NCI-H2196 treated with DMSO at 0.1 percent for 48 hours (cell line): Measurements from ENCODE around the gene GLDN.

ENCODE experiments used
- DNase-seq: peaks from one replicate; lab custom pipeline; 2025; ENCODE audit not compliant: unreplicated experiment; lab: John Stamatoyannopoulos, UW

Gene GLDN

GRCh38 chr15:51322621-51323296, 18.7 kb upstream of the GLDN start:
- DNase-seq = no peak

- no peak for DNase-seq
Observed at GRCh38 chr15:51323749-51324148, 17.7 kb upstream of the GLDN start.

DNA sequence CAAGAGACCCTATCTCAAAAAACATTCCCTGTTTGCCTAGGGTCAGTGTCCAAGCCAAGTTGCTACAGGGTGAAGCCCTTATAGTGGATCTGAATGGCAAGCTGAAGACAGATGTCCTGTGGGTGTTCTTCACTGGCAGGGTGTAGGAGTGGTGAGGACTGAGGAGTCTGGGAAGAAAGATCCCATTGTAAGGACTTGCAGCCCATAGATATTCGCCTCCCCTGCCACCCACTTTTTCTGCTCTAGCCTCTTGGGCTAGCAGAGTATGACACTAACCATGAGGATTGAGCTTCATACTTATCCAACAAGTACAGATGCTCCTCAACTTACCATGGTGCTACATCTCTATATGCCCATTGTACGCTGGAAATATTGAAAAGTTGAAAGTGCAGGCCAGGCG, 16.3 kb upstream of the GLDN start:
- DNase-seq = no peak

- DNase-seq = no peak
Observed at GRCh38 chr15:51327081-51327480, 14.4 kb upstream of the GLDN start.

DNA sequence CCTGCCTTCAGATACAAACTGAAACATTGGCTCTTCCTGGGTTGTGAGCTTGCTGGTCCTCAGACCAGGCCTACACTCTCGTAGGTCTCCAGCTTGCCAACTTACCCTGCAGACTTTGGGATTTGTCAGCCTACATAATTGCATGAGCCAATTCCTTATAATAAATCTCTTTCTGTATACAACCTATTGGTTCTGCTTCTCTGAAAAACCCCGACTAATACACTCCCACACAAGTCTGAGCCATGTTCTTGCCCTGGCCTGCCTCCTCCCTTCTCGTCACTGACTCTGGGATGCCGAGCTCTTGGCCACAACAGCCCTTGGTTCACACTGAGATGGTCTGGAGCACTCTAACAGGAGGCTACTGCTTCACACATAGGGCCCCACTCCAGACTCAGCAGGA, 12.5 kb upstream of the GLDN start:
- DNase-seq = no peak

GRCh38 chr15:51331141-51331540, 10.3 kb upstream of the GLDN start:
- no peak for DNase-seq

GRCh38 chr15:51332206-51333147, 9.0 kb upstream of the GLDN start:
- no peak for DNase-seq

DNA sequence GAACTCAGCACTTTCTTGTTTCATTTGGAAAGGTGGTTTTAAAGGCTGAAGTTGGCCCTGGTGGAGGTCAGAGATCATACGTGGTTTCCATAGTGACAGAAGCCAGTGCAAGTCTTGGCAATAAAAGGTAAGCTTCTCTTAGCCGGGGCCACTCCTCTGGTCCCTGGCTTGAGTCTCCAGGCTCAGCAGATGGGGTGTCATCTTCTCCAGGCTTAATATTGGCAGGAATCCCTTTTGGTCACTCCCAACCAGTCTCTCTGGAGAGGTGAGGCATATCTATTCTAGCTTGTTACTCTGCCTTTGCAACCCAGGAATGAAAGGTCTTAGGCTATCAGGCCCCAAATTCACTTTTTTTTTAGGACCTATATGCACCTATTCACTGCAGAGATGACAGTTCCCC, 7.9 kb upstream of the GLDN start:
- DNase-seq = no peak

DNA sequence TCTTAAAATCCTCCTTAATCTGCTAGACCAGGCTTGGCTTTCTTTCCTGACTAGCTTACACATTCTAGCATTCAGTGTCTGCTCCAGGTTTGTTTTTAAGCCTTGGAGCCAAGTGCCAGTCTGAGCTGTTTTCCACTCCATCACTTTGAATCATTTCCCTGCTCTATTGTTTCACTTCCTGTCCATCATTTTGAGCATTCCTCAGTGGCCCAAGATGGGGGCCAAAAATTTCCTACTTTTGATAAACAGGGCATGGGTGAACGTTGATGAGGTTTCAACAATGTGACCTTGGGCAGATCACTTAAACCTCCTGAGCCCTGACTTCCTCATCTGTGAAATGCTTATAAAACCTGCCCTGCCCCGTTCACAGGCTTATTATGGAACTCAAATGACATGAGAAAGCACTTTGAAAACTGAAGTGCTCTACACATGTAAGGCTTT, 7.4 kb upstream of the GLDN start:
- no peak for DNase-seq

- DNase-seq = no peak
Observed at GRCh38 chr15:51335087-51335486, 6.4 kb upstream of the GLDN start.

GRCh38 chr15:51335538-51336410, 5.7 kb upstream of the GLDN start:
- no peak for DNase-seq

DNA sequence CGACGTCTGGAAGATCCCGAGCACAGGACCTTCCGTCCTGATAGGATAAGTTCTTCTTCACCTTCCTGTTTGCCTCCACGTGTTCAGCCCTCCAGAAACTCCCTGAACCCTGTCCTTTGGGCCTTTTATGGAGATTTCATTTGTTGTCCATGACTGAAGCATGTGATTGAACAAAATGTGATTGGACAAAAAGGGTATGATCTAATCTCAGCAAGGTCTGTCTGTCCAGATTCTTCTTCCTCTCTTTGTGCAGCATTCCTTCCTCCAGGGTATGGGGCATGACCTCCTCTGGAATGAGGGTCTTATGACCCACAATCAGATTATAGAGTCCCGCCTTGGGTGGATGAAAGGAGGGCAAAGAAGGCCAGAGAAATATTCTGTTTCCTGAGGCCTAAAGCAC, 3.0 kb upstream of the GLDN start, which contains the start of gene CYP19A1:
CYP19A1 (minus strand) TSS at position 101 of the 400 bp plus-strand sequence. CDS start 95,684 bp downstream, outside the sequence.
- DNase-seq = no peak

GRCh38 chr15:51342227-51342999, 958 bp downstream of the GLDN start:
- no peak for DNase-seq

DNA sequence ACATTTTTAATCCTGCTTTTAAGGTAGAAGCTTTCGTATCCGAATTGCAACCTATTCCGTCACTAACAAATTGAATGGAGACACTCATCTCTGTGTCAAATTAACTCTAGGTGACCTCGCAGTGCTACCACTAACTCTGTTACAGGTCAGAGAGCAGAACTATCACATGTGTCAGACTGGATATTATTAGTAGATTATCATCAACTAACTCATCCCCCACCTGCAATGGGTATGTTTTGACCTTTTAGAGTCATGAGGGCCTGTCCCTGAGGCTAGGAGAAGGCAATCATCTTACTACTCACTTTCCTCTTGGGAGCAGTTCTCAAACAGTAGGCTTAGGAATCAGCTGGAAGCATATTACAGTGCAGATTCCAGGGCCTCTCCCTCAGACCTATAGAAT, 2.0 kb downstream of the GLDN start:
- no peak for DNase-seq

DNA sequence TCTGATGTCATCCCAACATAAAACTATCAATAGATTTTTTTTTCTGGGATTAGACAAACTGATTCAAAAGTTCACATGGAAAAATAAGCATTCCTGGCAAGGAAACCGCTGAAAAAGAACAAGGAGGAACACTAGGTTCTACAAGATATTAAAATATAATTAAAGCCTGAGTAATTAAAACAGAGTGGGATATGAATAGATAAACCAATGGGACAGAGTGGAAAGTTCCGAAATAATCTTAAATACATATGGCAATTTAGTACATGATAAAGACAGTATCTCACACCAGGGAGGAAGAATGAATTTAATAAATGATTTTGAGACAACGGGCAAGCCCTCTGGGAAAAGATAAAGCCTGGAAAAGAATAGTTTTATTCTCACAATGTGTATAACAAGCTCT, 4.7 kb downstream of the GLDN start:
- no peak for DNase-seq

- no peak for DNase-seq
Observed at GRCh38 chr15:51348688-51349087, 7.2 kb downstream of the GLDN start.

GRCh38 chr15:51349156-51349844, 7.8 kb downstream of the GLDN start:
- DNase-seq = no peak

GRCh38 chr15:51350723-51351122, 9.3 kb downstream of the GLDN start:
- no peak for DNase-seq

GRCh38 chr15:51353976-51354375, 12.5 kb downstream of the GLDN start:
- DNase-seq = no peak

GRCh38 chr15:51355096-51355495, 13.6 kb downstream of the GLDN start:
- DNase-seq = no peak
